Measurements from ENCODE around the gene PROB1.

DNA sequence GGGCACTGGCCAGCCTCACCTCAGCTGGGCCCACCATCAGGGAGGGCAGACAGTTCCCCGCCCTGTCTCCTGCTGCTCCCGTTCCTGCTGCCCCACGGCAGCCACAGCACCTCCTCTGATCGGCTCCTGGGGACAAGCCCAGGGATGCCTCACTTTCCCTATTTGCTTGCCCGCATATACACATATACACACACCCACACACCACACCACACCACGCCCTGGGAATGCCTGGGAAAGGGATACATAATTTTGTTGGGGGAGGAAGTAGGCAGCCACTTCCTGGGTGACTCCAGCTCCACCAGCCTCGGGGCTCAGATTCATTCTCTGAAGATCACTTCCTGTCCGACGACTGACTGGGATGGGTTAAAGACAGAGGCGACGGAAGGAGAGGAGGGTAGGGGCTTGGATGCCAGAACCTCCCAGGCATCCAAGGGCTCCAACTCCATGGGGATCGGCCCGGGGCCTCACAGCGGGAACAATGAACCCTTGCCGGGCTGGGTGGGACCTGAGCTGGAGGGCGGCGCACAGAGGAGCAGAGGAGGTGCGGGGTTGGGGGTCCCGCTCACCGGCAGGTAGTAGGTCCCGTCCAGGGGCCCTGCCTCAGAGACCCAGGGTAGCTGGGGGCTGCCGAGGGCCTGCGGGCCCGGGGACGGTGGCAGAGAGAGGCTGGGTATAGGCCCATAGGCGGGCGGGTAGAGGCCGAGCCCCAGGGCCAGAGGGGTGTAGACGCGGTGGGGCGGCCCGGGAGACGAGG lies 3.2 kb downstream of the PROB1 start:
- TF ChIP-seq, protein P1, sequence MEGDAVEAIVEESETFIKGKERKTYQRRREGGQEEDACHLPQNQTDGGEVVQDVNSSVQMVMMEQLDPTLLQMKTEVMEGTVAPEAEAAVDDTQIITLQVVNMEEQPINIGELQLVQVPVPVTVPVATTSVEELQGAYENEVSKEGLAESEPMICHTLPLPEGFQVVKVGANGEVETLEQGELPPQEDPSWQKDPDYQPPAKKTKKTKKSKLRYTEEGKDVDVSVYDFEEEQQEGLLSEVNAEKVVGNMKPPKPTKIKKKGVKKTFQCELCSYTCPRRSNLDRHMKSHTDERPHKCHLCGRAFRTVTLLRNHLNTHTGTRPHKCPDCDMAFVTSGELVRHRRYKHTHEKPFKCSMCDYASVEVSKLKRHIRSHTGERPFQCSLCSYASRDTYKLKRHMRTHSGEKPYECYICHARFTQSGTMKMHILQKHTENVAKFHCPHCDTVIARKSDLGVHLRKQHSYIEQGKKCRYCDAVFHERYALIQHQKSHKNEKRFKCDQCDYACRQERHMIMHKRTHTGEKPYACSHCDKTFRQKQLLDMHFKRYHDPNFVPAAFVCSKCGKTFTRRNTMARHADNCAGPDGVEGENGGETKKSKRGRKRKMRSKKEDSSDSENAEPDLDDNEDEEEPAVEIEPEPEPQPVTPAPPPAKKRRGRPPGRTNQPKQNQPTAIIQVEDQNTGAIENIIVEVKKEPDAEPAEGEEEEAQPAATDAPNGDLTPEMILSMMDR (conservative IDR thresholded peaks at IDR 0.05; ENCODE audit: low read depth, low read length) = no peak
- no peak for TF ChIP-seq EZH2phosphoT487 (IDR thresholded peaks at IDR 0.05; ENCODE audit: borderline replicate concordance, low read length)
- no peak for TF ChIP-seq EZH2 (IDR thresholded peaks at IDR 0.05; ENCODE audit: low read length, unreplicated experiment)
